GM20000 (cell line): ENCODE measurements around the gene MED12L.

Source experiments
- DNase-seq: peaks from one replicate; pipeline ENCODE4 v3.0.0; 2012; ENCODE audit warnings: low spot score
- CTCF ChIP-seq: IDR thresholded peaks from 2 replicates; pipeline ENCODE4 v1.5.1; 2012; ENCODE audit warnings: mild to moderate bottlenecking, control low read depth; ENCODE audit errors: extremely low read depth, missing control alignments

The MED12L gene

GRCh38 chr3:151256749-151257148 is 171.3 kb downstream of the MED12L start:
- TF ChIP-seq CTCF = no peak

GRCh38 chr3:151259664-151260063 is 174.2 kb downstream of the MED12L start:
- TF ChIP-seq CTCF = no peak
- no peak for DNase-seq

More at GRCh38 chr3:151256749-151257148, 171.3 kb downstream of the MED12L start:
- no peak for DNase-seq

- TF ChIP-seq CTCF = no peak
- DNase-seq = no peak
These were observed 177.5 kb downstream of the MED12L start for GRCh38 chr3:151262871-151263525.

GRCh38 chr3:151264605-151265004 is 179.1 kb downstream of the MED12L start:
- DNase-seq = no peak
- no peak for TF ChIP-seq CTCF

- no peak for TF ChIP-seq CTCF
- no peak for DNase-seq
These were observed 179.7 kb downstream of the MED12L start for GRCh38 chr3:151265166-151265565.

- DNase-seq = peak; percentile 26
- TF ChIP-seq CTCF = no peak
These were observed 180.4 kb downstream of the MED12L start for GRCh38 chr3:151265866-151266265.

- no peak for TF ChIP-seq CTCF
- DNase-seq = no peak
These were observed 181.6 kb downstream of the MED12L start for GRCh38 chr3:151267066-151267465.
